ENCODE results near the gene TEX19. TPM values are rescaled to one million over a fixed set of nuclear protein-coding genes. Genes with fewer than 3 reads are reported as not detected.

The TEX19 gene, protein sequence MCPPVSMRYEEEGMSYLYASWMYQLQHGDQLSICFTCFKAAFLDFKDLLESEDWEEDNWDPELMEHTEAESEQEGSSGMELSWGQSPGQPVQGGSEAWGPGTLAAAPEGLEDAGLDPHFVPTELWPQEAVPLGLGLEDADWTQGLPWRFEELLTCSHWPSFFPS
- total RNA-seq (2021; fragmentation: NEBNext Ultra II Directional; extraction: Animal tissue kit (Norgen Biotek cat#: 25700)) = under 1 TPM in 2 of 6 experiments, not detected in 4; 0.10 to 0.14 TPM
- long read RNA-seq = 0 reads

DNA sequence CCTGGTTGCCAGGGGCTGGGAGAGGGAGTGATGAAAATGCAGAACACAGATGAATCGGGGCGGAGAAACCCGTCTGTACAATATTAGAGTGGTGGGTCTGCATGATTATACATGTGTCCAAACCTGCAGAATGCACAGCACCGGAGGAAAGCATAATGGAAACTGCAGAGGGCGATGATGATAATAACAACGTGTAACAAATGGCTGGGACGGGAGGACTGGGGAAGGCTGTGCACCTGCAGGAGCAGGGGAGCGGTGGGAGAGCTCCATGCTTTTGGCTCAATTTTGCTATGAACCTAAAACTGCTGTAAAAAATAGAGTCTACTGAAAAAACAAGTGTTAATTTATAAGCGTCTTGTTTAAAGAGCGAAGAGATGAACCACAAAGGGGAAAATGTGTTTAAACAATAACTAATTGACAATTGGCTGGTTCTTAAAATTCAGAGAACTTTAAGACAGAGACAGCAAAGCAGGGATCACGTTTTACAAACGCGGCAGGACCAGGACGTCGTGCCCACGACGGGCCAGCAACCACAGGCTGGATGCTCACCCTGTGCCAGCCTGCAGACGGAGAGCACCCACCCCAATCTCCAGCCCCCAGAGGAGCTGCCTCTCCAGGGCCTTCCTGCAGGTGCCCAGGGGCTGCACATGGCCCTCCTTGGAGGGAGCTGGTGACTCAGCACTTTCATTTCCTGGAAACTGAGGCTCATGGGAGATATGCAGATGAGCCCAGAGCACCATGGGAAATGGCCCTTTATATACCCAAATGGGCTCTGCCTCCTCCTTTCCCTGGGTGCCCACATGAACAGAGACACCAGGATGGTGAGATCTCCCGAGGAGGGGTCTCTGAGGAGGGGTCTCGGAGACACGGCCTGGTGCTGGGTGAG is at the start of gene TEX19:
TSS of gene TEX19 (plus strand) at position 783 of the 886 bp plus-strand sequence. CDS start 2,904 bp downstream, outside the sequence.
- Mint-ChIP-seq H3K4me1 (ENCODE audit: low read depth) (peaks cover 9% of the 10 kb centered on the region), H3K27me3 (ENCODE audit: insufficient read depth) (peaks cover 11% of the 10 kb centered on the region), H3K27ac (no peak within 1 kb of the TSS), H3K4me3 (no peak within 1 kb of the TSS), H3K9me3 (no peaks in the 10 kb centered on the region), H3K36me3 (ENCODE audit: low read depth) (no peaks in the 10 kb centered on the region)
- DNase-seq = no peak
- TF ChIP-seq, protein P1, sequence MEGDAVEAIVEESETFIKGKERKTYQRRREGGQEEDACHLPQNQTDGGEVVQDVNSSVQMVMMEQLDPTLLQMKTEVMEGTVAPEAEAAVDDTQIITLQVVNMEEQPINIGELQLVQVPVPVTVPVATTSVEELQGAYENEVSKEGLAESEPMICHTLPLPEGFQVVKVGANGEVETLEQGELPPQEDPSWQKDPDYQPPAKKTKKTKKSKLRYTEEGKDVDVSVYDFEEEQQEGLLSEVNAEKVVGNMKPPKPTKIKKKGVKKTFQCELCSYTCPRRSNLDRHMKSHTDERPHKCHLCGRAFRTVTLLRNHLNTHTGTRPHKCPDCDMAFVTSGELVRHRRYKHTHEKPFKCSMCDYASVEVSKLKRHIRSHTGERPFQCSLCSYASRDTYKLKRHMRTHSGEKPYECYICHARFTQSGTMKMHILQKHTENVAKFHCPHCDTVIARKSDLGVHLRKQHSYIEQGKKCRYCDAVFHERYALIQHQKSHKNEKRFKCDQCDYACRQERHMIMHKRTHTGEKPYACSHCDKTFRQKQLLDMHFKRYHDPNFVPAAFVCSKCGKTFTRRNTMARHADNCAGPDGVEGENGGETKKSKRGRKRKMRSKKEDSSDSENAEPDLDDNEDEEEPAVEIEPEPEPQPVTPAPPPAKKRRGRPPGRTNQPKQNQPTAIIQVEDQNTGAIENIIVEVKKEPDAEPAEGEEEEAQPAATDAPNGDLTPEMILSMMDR (IDR thresholded peaks at IDR 0.05) = no peak

DNA sequence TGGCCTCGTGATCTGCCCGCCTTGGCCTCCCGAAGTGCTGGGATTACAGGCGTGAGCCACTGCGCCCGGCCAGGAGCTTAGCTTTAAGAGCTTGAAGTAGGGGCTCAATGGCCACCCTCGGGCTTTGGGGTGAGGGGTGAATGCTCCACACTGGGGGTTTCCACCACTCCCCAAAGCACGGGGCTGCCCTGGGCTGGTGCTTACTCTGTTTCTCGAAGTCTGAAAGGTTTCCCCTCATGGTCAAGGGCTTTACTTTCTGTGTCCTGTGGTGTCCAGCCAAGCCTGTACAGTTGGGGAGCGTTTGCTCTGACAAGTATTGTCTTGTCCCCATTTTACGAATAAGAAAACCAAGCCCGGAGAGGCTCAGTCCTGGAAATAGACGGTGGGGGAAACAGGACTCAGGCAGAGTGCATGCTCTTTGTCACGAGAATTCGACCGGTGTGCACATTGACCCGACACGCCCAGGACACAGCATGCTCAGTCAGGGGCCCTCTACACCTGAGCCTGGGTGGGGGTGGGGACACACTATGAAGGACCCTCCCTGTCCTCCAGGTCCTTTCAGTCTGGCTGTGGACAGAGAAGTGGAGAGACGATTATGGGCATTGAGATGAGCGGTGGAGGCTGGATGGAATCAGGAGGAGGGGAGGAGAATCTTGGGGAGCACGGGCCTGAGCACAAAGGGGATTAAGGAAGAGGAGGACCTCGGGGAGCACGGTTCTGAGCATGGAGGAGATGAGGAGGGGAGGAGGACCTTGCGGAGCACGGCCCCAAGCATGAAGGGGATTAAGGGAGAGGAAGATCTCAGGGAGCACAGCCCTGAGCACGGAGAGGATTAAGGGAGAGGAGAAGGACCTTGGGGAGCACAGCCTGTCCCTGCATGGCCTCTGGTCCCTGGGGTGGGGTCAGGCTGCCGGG is 49.1 kb upstream of the TEX19 start:
- DNase-seq = no peak
- peaks cover 16% of the 10 kb centered on the region for H3K27me3 Mint-ChIP-seq (ENCODE audit: insufficient read depth)
- no peak overlapping the region for H3K4me3 Mint-ChIP-seq
- no peaks in the 10 kb centered on the region for H3K9me3 Mint-ChIP-seq
- TF ChIP-seq, protein P1 (IDR thresholded peaks at IDR 0.05) = no peak
- H3K27ac Mint-ChIP-seq = no peak overlapping the region
- no peaks in the 10 kb centered on the region for H3K36me3 Mint-ChIP-seq (ENCODE audit: low read depth)
- H3K4me1 Mint-ChIP-seq (ENCODE audit: low read depth) = peaks cover 4% of the 10 kb centered on the region; the same call in 1 of the 2 replicates

DNA sequence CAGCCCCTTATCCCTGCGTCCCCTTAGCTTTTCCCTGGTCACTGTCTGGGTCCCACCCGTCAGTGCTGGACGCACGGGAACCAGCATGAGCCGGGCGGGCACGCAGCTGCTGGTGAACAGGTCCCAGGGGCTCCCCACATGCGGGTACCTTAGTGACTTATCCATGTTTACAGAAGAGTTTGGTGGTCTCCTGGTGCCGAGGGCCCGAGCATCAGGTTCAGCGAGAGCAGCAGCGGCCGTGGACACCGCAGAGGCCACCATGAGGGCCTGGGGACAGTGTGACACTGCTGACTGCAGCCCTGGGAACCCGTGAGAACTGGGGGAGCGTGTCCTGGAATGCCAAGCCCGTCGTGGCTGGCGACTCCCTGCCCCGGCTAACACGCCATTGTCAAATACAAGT is 48.2 kb upstream of the TEX19 start:
- Mint-ChIP-seq H3K4me1 (ENCODE audit: low read depth) (peaks cover 4% of the 10 kb centered on the region; the same call in 1 of the 2 replicates), H3K36me3 (ENCODE audit: low read depth) (no peaks in the 10 kb centered on the region), H3K9me3 (no peaks in the 10 kb centered on the region), H3K27ac (no peak overlapping the region), H3K4me3 (no peak overlapping the region), H3K27me3 (ENCODE audit: insufficient read depth) (peaks cover 18% of the 10 kb centered on the region)
- DNase-seq = no peak
- TF ChIP-seq, protein P1 (IDR thresholded peaks at IDR 0.05) = no peak

DNA sequence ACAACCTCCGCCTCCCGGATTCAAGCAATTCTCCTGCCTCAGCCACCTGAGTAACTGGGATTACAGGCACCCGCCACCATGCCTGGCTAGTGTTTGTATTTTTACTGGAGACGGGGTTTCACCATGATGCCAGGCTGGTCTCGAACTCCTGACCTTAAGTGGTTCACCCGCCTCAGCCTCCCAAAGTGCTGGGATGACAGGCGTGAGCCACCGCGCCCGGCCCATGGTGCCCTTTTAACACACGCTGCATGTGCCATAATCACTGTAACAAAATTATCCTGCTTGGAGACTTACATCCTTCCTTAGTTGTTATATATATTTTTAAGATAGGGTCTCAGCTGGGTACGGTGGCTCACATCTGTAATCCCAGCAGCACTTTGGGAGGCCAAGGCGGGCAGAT is 47.1 kb upstream of the TEX19 start:
- H3K4me3 Mint-ChIP-seq = no peak overlapping the region
- no peak for DNase-seq
- no peaks in the 10 kb centered on the region for H3K36me3 Mint-ChIP-seq (ENCODE audit: low read depth)
- peaks cover 4% of the 10 kb centered on the region; the same call in 1 of the 2 replicates for H3K4me1 Mint-ChIP-seq (ENCODE audit: low read depth)
- H3K27ac Mint-ChIP-seq = no peak overlapping the region
- H3K9me3 Mint-ChIP-seq = no peaks in the 10 kb centered on the region
- TF ChIP-seq, protein P1 (IDR thresholded peaks at IDR 0.05) = no peak
- H3K27me3 Mint-ChIP-seq (ENCODE audit: insufficient read depth) = peaks cover 18% of the 10 kb centered on the region

Measured in HFFc6 (cell line).